K562 (cell line): Measurements from ENCODE around the gene TTLL11. TPM values are rescaled to one million over a fixed set of nuclear protein-coding genes. Genes with fewer than 3 reads are reported as not detected.
A peak's percentile ranks its signal among the peaks of the same experiment; 100 is the strongest.

ENCODE experiments used
- E2F4 ChIP-seq: sonication (generic); formaldehyde crosslinking; IDR thresholded peaks from 2 replicates; pipeline ENCODE4 v1.8.0; 2022; ENCODE audit warnings: mild to moderate bottlenecking, low read depth, missing genetic modification reagents
- FOXP1 ChIP-seq: sonication (generic); formaldehyde crosslinking; IDR thresholded peaks from 2 replicates; pipeline ENCODE4 v1.8.0; 2022; ENCODE audit warnings: mild to moderate bottlenecking, missing genetic modification reagents
- JUND ChIP-seq, 2 experiments: IDR thresholded peaks; 2 replicates in 1 of 2; 3 replicates in 1 of 2; pipeline ENCODE4 v1.6.1; 2011; ENCODE audit warnings: borderline replicate concordance in 2 of 2, low read depth in 2 of 2, low read length in 2 of 2, improper control_type of control experiment in 1 of 2, missing biosample characterization in 1 of 2, missing genetic modification characterization in 1 of 2, missing genetic modification reagents in 1 of 2
- MGA ChIP-seq: fragments of 450-650 bp; IDR thresholded peaks from 2 replicates; pipeline ENCODE4 v1.6.1; 2016; ENCODE audit warnings: mild to moderate bottlenecking, moderate library complexity
- MTA3 ChIP-seq: fragments of 450-650 bp; formaldehyde crosslinking; IDR thresholded peaks from 2 replicates; pipeline ENCODE4 v1.6.1; 2017; ENCODE audit warnings: mild to moderate bottlenecking, borderline replicate concordance
- RBBP5 ChIP-seq: fragments of 200-600 bp; sonication (generic); IDR thresholded peaks from 2 replicates; pipeline ENCODE4 v1.6.1; 2012; ENCODE audit warnings: borderline replicate concordance, mild to moderate bottlenecking, low read length, control low read depth, inconsistent platforms; ENCODE audit not compliant: insufficient read depth, poor library complexity, severe bottlenecking
- RUNX1 ChIP-seq: sonication (generic); IDR thresholded peaks from 2 replicates; pipeline ENCODE4 v1.6.1; 2016; ENCODE audit warnings: antibody characterized with exemption, low read depth
- XRCC5 ChIP-seq: fragments of 200-400 bp; formaldehyde crosslinking; IDR thresholded peaks from 2 replicates; pipeline ENCODE4 v1.6.1; 2017; ENCODE audit warnings: low read depth, mild to moderate bottlenecking, low read length
- ZBED1 ChIP-seq: IDR thresholded peaks from 2 replicates; pipeline ENCODE4 v1.6.1; 2014
- ZNF239 ChIP-seq: fragments of 250-450 bp; sonication (Bioruptor Pico); IDR thresholded peaks from 2 replicates; pipeline ENCODE4 v1.4.0; 2020; ENCODE audit warnings: mild to moderate bottlenecking
- ZNF589 ChIP-seq: fragments of 200-800 bp; sonication (Bioruptor generic); IDR thresholded peaks from 2 replicates; pipeline ENCODE4 v1.6.1; 2016; ENCODE audit warnings: low read depth, missing genetic modification characterization, missing compliant biosample characterization
- polyA plus RNA-seq, 8 experiments: library from polyadenylated mRNA; depleted of rRNA in 4 of 8; stranded (reverse) in 5 of 8; unstranded in 3 of 8; fragments of >200 nt; fragmentation: Nextera tagmentation in 2 of 8; fragmentation: Illumina TruSeq in 1 of 8; extraction: Ambion mirVana in 2 of 8; extraction: Trizol in 1 of 8; gene quantifications; 2 replicates each; pipeline versions ENCODE4 v1.2.1 to v1.2.3, GENCODE V29; 2011 to 2014; ENCODE audit warnings: inconsistent platforms in 1 of 8, missing spikeins in 1 of 8
- total RNA-seq, 7 experiments: library from RNA; depleted of rRNA in 6 of 7; stranded (reverse); fragments of >200 nt in 6 of 7; fragmentation: Illumina TruSeq in 2 of 7; extraction: Trizol in 2 of 7; gene quantifications; 2 replicates each; pipeline versions ENCODE4 v1.2.1 to v1.2.3, GENCODE V29; 2011 to 2021; ENCODE audit warnings: low replicate concordance in 1 of 7
- TF ChIP-seq, protein P1 (sequence below): fragments of 200-800 bp; sonication (Bioruptor generic); IDR thresholded peaks from 2 replicates; pipeline ENCODE4 v1.6.1; 2017; ENCODE audit warnings: missing genetic modification characterization, missing compliant biosample characterization

Gene TTLL11
- total and polyA plus RNA-seq, 9 of the 15 experiments (the other 6 are each of a cell fraction or from before 2014, with no cell fraction given): 0.83 to 4.4 (median 2.7) TPM

DNA sequence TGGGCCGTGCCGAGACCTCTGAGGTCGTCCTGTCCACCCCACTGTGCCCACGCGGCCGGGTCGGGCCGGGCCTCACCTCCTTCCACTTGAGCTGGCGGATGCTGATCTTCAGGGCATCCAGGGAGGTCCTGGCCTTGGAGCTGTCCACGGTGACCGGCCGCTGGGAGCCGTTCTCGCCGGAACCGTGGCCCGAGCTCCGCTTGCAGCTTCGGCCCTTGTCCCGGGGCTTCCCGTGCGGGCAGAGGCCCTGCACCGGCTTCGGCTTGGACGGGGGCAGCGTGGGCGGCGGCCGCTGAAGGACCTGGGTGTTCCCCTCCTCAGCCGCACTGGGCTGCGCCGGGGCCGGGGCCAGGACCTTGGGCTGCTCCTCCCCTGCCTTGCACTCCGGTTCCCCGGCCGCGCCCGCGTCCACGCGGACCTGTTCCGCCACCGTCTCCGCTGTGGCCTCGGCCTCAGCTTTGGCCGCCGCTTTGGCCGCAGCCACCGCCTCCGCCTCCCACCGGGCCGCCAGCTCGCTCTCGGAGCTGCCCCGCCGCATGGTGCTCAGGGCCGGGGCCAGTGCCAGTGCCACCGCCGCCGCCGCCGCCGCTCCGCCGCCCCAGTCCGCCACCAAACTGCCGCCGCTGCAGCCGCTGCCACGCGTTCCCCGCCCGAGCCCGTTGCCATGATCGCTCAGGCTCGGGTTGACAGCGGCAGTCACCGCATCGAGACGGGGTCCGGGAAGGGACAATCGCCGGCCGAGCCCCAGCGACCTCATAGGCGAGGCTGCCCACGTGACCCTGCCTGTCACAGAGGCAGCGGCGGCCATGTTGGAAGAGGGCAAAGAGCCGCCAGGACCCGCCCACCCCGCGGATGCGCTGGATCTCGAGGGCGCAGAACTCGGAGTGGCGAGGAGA is at the start of gene TTLL11 (continued):
- TF ChIP-seq MGA (peak; percentile 44; the same call in 1 of the 2 replicates), ZNF239 (CRISPR knock-in tag) (no peak), RBBP5 (peak; percentile 47), FOXP1 (CRISPR knock-in tag) (no peak), ZBED1 (no peak), JUND (IDR thresholded peaks at IDR 0.05; ENCODE audit: borderline replicate concordance, low read depth, low read length) (peak; percentile 64), JUND (tag; IDR thresholded peaks at IDR 0.05; ENCODE audit: borderline replicate concordance, low read depth, low read length) (no peak; the same call in 2 of the 3 replicates), RUNX1 (no peak), XRCC5 (0 out of 2 replicates have a peak, but pooled peaks have one; percentile 59), ZNF589 (CRISPR knock-in tag) (no peak), MTA3 (peak; percentile 99), E2F4 (CRISPR knock-in tag) (no peak)
- TF ChIP-seq, protein P1, sequence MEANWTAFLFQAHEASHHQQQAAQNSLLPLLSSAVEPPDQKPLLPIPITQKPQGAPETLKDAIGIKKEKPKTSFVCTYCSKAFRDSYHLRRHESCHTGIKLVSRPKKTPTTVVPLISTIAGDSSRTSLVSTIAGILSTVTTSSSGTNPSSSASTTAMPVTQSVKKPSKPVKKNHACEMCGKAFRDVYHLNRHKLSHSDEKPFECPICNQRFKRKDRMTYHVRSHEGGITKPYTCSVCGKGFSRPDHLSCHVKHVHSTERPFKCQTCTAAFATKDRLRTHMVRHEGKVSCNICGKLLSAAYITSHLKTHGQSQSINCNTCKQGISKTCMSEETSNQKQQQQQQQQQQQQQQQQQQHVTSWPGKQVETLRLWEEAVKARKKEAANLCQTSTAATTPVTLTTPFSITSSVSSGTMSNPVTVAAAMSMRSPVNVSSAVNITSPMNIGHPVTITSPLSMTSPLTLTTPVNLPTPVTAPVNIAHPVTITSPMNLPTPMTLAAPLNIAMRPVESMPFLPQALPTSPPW (CRISPR knock-in tag): peak; percentile 10; the same call in 1 of the 2 replicates
